ENCODE measurements around the gene COX8A.
"Not testable (repeated sequence)": the region's sequence is repeated elsewhere in the genome, so short reads cannot be mapped to it uniquely, and the experiment has no call there.

COX8A gene

GRCh38 chr11:63970902-63971301 lies 3.5 kb upstream of the COX8A start:
- DNase-seq, result no peak

GRCh38 chr11:63973912-63974258 lies 535 bp upstream of the COX8A start:
- DNase-seq, result not testable (repeated sequence)

- no peak for DNase-seq
These were observed 4.3 kb downstream of the COX8A start for GRCh38 chr11:63978551-63979239.

- no peak for DNase-seq
These were observed 5.0 kb downstream of the COX8A start for GRCh38 chr11:63979426-63979825.

GRCh38 chr11:63985812-63986155 lies 11.4 kb downstream of the COX8A start:
- DNase-seq, result peak; percentile 70

GRCh38 chr11:63986156-63986931 lies 11.9 kb downstream of the COX8A start, which contains the start of gene OTUB1:
TSS of gene OTUB1 (plus strand) at chr11:63986438. CDS start at chr11:63986457, 19 bp downstream.
- peak; percentile 98 for DNase-seq

GRCh38 chr11:63986932-63987513 lies 12.6 kb downstream of the COX8A start:
- DNase-seq, result no peak

- no peak for DNase-seq
These were observed 17.1 kb downstream of the COX8A start for GRCh38 chr11:63991558-63991957.

GRCh38 chr11:63993100-63993499 lies 18.7 kb downstream of the COX8A start:
- DNase-seq, result no peak

GRCh38 chr11:63993993-63994392 lies 19.6 kb downstream of the COX8A start:
- DNase-seq, result no peak

GRCh38 chr11:63996512-63996911 lies 22.1 kb downstream of the COX8A start:
- DNase-seq, result peak; percentile 53

- DNase-seq, result peak; percentile 57
These were observed 22.8 kb downstream of the COX8A start for GRCh38 chr11:63997104-63997700.

- DNase-seq, result no peak
These were observed 23.4 kb downstream of the COX8A start for GRCh38 chr11:63997801-63998337.

GRCh38 chr11:63998558-63999348 lies 24.3 kb downstream of the COX8A start:
- peak; percentile 70 for DNase-seq

GRCh38 chr11:63999349-64000025 lies 25.1 kb downstream of the COX8A start:
- DNase-seq, result peak; percentile 98

GRCh38 chr11:64000026-64000739 lies 25.8 kb downstream of the COX8A start:
- peak; percentile 85 for DNase-seq

- DNase-seq, result no peak
These were observed 26.5 kb downstream of the COX8A start for GRCh38 chr11:64000740-64001483.

GRCh38 chr11:64001484-64002420 lies 27.3 kb downstream of the COX8A start:
- no peak for DNase-seq

Measured in islet precursor cell (in vitro differentiated cells).